Measurements from ENCODE around the gene CPPED1.

CPPED1 gene

GRCh38 chr16:12739738-12740137 lies 63.9 kb downstream of the CPPED1 start:
- no peak for DNase-seq

DNA sequence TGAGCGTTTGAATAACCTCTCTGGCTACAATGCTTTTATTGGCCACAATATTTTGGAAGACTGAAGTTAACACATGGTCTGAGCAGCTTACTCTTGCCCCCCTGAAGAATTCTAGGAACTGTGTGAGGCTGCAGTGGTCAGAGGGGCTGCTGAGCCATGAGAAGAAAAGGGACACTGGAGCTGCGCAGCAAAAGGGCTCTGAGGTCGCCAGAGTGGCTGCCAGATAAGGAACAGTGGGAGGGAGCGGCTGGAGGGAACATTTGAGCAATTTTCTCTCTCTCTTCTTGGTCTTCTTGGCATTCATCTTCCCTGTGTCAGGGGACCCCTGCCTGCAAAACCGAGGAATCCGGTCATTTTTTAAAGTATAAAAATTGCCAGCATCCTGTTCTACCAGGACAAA lies 66.1 kb downstream of the CPPED1 start:
- no peak for DNase-seq

DNA sequence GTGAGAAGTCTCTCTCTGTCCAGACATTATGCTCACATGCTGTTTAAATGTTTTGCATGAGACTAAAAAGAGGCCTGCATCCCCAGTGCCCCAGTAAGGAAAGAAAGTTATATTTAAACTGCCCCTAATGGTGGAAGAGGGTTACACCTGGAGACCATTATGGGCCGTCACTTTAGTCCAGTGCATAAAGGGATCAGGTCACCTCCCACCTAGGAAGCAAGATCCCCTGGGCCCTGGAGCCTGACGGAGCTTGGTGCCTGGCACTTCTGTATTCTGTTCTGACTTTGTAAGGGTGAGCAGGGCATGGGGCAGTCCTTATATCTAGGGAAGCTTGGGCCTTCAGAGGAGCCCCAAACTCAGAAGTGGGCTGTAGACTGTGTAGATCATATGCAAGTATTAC lies 67.9 kb downstream of the CPPED1 start:
- no peak for DNase-seq

DNA sequence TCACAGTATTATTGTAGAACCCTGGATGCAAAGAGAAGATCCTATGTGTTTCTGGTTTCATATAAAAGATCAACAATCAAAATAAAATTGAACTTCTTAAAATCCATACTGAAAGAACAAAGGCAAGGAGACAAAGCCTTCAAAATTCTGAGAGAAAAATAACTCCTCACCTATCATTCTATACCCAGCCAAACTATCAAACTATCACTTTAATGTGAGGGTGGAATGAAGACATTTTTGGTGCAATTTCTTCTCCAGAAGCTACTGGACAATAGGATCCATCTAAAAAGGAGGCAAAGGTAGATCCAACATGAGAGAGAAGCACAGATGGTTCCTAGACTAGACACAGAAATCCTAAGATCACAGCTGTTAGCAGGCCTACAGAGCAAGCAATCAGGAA lies 71.1 kb downstream of the CPPED1 start:
- no peak for DNase-seq

DNA sequence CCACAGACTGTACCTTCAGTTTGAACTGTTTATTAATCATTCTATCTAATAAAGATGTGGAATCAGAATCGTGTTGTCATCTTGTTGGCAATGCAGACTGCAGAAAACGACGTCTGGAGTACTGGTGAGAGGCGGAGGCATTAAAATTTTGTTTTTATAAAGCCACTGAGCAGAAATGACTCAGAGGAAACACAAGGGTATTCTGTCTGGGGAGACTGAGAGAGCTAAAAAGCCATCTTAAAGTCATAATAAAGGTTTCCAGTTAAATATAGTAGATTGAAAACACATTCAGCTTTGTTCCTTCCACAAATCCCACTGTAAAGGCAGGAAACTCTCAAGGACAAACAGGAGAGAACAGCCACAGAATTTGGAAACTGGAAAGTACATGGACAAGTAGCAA lies 74.2 kb downstream of the CPPED1 start:
- no peak for DNase-seq

DNA sequence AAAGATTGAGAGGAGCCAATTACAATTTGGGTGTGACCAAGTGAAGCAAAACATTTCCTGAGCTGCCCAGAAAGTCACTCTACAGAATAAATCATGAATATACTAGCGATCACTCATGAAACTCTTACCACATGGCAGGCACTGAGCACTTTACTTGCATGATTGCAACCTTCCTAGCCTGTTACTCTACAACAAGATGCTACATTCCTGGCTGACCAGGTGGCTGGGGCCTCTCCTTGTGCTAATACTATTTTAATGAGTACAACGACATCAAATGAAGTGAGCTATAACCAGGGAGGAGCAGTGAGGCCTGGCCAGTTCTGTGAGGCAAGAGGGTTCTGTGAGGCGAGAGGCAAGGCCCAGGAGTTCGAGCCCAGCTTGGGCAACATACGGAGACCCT lies 75.2 kb downstream of the CPPED1 start:
- no peak for DNase-seq

DNA sequence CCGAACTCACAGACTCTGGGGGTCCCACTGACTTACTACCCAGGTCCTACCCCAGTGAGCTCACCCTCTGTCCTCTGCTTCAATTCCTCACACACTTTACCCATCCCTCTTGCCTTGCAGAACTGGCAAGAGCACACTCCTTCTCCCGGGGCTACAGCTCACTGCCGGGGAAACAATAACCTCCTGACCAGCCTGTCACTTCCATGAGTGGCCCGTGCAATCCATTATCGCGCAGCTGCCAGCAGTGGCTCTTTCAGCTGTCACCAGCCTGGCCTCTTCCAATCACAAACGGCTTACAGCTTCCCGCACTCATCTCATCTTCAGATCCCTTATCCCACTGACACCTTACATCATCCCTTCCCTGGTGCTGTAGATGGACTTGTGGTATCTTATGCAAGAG lies 79.5 kb downstream of the CPPED1 start:
- peak in 1 of 56 donors; percentile 13 for DNase-seq

DNA sequence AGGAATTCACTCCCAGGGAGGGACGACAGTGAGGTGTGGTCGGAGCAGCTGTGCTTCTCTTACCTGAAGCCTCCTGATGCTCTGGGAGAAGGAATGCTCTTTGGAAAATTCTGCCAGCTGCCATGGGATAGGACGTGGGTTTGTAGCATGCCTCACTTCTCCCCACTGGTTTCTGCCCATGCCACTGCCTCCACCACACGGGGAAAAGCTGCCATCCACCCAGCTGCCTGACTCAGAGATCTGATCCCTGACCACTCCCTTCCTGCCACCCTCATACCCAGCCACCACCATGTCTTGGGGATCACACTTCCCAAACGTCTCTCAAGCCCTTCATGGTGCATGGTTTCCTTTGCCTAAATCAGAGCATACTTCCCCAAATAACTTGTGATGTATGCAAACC lies 80.0 kb downstream of the CPPED1 start:
- no peak for DNase-seq

GRCh38 chr16:12721841-12722421 lies 81.8 kb downstream of the CPPED1 start:
- DNase-seq = peak in 3 of 56 donors; percentile 8 to 18 (median 10)

DNA sequence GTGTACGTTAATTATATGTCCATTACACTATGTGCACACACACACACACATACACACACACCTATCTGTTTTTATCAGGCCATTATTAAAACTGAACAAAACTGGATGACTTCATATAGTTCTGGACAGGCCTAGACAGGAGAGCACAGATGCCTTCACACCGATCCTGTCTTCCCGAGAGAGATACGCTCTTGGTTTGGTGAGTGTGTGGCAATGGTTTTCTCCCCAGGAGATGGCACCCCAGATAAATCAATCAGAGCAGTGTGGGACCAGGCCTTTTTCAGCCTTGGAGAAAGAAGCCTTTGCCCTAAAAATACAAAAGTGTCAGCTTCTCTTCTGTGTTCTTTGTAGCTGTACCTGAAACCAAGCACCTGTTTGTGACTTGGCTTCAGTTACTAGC lies 83.7 kb downstream of the CPPED1 start:
- peak in 27 of 56 donors; percentile 3 to 50 (median 21) for DNase-seq

GRCh38 chr16:12716658-12717057 lies 87.0 kb downstream of the CPPED1 start:
- no peak for DNase-seq

DNA sequence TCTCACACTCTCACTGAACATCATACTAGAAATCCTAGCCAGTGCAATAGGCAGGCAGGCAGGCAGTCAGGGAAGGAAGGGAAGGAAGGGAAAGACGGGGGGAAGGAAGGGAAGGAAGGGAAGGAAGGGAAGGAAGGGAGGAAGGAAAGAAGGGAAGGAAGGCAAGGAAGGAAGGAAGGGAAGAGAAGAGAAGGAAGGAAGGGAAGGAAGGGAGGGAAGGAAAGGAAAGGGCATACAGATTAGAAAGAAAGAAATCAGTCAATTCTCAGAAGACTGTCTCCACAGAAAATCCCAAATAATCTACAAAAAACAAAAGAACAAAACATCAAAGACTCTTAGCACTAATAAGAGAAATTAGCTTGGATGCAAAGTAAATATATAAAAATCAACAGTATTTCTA lies 93.9 kb downstream of the CPPED1 start:
- no peak for DNase-seq

DNA sequence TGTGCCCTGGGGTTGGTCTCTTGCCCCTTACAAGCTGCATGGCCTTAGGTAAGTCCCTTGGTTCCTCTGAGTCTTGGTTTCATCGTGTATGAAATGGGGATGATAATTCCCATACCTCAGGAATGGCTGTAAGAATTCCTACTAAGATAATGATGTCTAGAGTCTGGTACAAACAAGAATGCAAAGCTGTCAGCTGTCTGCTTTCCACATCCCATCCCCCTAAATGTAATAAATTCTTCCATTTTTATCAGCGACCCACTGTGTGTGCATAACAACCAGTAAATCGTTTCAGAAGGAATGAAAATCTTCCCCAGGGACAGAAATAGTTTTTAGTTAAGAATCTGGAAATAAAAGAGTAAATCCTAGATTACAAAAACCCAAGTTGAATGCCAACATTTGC lies 95.4 kb downstream of the CPPED1 start:
- no peak for DNase-seq

- no peak for DNase-seq
These were observed 97.1 kb downstream of the CPPED1 start for GRCh38 chr16:12706628-12707027.

DNA sequence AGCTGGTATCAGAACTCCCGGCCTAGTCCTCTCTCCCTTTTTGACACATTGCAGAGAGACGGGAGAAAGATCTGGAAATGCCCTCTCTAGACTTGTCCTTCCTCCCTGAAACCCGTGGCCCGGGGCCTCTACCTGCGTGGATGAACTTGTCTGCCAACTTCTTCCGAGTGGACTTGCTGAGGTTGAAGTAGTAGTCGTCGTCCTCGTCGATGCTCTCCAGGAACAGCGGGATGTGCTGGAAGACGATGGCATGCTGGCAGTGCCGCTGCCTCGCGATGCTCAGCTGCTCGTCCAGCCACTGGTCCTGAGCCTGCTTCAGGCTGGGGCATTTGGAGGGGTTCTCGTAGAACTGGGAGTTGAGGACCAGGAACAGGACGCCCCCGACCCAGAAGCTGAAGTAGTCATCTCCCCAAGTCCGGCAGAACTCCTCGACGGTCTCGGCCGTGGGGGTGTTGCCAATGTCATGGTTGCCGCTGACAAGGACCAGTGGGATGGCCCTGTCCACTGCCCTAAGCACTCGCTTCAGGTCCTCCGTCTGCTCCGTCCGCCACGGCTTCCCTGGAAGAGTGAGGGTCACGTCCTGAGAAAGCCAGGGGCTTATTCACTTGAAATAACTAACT lies 99.1 kb downstream of the CPPED1 start:
- no peak for DNase-seq

DNA sequence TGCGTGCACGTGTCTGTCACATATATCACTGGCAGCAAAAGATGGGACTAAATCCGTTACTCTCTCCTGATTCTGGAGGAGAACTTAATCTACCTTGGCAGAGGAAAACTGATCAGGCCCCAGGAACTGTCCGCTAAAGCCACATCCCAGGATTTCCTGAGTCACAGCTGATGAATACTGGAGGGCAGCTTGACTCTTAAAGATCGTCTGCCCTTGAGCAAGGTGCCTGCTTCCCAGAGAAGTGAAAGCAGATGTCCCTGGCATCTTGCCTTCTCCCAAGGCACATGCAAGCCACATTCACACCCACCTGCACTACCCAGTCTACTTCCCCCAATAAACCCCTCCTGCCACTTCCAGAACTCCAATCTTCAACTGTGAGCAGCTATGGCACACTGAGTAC lies 99.8 kb downstream of the CPPED1 start:
- no peak for DNase-seq

DNA sequence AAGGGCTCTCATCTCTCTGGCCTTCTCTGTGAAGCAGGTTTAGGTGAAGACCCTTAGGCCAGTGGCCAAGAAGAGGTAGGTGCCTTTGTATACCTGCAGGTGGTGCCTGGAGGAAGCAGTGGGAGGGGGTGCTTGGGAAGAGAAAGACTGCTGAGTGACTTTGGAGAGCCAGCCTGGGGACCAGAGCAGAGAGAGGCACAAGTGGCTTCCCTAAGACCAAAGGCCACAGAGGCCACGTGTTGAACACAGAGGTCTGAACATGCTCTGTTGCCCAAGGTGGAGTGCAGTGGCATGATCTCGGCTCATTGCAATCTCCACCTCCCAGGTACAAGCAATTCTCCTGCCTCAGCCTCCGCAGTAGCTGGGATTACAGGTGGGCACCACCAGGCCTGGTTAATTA lies 103.5 kb downstream of the CPPED1 start:
- no peak for DNase-seq

GRCh38 chr16:12699161-12699560 lies 104.5 kb downstream of the CPPED1 start:
- DNase-seq = peak in 3 of 56 donors; percentile 3 to 26 (median 9)

DNA sequence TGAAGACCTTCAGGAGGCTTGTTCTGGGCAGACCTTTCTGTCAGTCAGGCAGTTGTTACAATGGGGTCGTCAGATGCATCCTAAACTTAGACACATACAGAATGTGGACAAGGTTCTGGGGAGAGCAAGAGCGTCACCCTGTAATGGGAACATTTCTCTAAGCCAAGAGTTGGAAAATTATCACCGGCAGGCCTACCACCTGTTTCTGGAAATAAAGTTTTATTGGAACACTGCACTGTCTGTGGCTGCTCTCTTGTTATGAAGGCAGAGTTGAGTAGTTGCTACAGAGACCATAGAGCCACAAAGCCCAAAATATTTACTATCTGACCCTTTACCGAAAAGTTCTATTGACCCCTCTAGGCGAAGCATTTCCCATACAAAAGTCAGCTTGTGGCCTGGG lies 106.2 kb downstream of the CPPED1 start:
- no peak for DNase-seq

DNA sequence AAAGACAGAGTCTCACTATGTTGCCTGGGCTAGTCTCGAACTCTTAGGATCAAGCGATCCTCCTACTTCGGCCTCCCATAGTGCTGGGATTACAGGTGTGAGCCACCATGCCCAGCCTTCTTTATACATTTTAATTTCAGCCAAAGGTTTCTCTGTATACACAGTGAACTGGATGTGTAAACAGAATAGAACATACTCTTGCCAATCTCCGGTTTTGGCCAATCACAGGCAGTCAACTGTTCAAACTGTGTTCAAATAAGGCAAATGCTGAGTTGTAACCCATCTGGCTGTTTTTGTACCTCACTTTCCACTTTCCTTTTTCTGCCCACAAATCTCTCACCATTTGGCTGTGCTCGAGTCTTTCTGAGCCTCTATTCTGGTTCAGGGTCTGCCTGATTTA lies 108.2 kb downstream of the CPPED1 start:
- DNase-seq = no peak

DNA sequence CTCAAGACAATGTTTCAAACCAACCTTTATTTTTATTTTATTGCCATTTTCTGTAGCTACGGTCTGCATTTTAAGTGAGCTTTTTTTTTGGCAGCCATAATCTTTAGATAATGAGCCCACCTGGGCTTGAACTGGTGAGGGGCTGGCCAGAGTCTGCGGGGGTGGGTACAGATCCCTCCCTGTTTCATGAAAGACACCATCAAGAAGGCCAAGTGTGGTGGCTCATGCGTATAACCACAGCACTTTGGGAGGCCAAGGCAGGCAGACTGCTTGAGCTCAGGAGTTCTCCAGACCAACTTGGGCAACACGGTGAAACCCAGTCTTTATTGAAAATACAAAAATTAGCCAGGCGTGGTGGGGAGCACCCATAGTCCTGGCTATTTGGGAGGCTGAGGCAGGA lies 113.7 kb downstream of the CPPED1 start:
- no peak for DNase-seq

DNA sequence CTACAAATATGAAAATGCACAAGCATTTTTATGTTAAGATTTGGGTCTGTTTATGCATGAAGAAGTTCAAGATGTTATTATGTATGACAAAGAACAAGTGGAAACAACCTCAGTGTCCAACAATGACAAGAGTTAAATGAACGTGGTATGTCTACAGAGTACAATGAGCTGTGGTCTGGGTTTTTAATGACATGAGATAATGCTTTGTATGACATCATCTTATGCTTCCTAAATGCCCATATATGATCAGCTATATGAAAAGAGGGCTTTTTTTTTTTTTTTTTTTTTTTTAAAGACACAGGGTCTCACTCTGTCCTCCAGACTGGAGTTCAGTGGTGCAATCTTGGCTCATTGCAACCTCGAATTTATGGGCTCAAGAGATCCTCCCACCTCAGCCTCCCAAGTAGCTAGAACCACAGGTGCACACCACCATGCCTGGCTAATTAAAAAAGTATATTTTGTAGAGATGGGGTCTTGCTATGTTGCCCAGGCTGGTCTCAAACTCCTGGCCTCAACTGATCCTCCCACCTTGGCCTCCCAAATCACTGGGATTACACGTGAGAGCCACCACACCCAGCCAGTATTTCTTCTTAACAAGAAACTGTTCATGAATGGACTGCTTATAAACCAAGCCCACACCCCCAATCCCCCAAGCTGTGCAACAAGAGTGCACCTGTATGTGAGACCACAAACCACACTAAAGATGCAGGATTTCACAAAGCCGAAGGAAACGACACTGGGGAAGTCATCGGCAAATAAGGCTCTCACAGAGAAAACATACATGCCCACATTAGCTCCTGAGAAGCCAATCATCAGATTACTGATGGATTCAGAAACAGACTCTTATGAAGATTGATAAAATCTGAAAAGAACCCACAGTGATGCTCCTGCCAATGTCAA lies 114.5 kb downstream of the CPPED1 start:
- no peak for DNase-seq

- peak in 13 of 56 donors; percentile 3 to 34 (median 11) for DNase-seq
These were observed 117.9 kb downstream of the CPPED1 start for GRCh38 chr16:12685806-12686205.

Data from nucleus accumbens (tissue), 56 donors.